RWPE1 (cell line): Measurements from ENCODE around the gene EHD4.

Source experiments
- CTCF ChIA-PET: fragments of 350-600 bp; sonication (Branson Sonifier 250); formaldehyde crosslinking; extraction: SDS; loops from one replicate; lab custom pipeline; 2021; lab: Yijun Ruan, JAX
- POLR2A ChIA-PET: fragments of 400-600 bp; formaldehyde crosslinking; extraction: SDS; loops from one replicate; lab custom pipeline; 2020; ENCODE audit warnings: antibody characterized with exemption; ENCODE audit not compliant: low non-redundant PET; lab: Yijun Ruan, JAX
- DNase-seq: peaks from one replicate; pipeline ENCODE4 v3.0.0; 2012; ENCODE audit warnings: low spot score
- H3K27ac ChIP-seq: fragments of 450-650 bp; 2 replicates; pipeline ENCODE4 v1.5.1; 2017
- TF ChIP-seq, protein P1 (sequence below): fragments of 450-650 bp; conservative IDR thresholded peaks from 2 replicates; pipeline ENCODE4 v1.5.1; 2017; ENCODE audit warnings: low read depth, mild to moderate bottlenecking

EHD4 gene

DNA sequence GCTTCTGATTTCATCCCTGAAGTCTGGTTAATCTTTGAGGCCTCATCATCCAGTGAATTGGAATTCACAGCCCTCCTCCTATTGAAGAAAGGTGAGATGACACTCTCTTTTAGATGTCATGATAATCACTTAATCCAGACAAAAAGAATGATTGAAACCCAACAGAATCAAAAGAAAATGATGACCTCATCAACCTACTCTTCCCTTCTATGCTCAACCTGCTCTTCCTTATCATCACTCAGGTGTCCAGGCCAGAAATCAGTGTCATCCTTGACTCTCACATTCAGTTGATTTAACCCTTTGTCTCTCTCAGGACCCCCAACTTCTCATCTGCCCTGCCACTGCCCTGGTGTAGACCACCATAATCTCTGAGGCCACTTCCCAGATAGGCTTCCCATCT, 36.7 kb upstream of the EHD4 start:
- TF ChIP-seq, protein P1, sequence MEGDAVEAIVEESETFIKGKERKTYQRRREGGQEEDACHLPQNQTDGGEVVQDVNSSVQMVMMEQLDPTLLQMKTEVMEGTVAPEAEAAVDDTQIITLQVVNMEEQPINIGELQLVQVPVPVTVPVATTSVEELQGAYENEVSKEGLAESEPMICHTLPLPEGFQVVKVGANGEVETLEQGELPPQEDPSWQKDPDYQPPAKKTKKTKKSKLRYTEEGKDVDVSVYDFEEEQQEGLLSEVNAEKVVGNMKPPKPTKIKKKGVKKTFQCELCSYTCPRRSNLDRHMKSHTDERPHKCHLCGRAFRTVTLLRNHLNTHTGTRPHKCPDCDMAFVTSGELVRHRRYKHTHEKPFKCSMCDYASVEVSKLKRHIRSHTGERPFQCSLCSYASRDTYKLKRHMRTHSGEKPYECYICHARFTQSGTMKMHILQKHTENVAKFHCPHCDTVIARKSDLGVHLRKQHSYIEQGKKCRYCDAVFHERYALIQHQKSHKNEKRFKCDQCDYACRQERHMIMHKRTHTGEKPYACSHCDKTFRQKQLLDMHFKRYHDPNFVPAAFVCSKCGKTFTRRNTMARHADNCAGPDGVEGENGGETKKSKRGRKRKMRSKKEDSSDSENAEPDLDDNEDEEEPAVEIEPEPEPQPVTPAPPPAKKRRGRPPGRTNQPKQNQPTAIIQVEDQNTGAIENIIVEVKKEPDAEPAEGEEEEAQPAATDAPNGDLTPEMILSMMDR, result no peak
- ChIA-PET CTCF (interaction anchor here (0.6 kb wide), 1 partner anchor 75 kb away, joined by 3 read pairs; no protein-coding TSS in a partner anchor), POLR2A (no interaction called here)
- no peak overlapping the region for H3K27ac ChIP-seq
- DNase-seq, result no peak

DNA sequence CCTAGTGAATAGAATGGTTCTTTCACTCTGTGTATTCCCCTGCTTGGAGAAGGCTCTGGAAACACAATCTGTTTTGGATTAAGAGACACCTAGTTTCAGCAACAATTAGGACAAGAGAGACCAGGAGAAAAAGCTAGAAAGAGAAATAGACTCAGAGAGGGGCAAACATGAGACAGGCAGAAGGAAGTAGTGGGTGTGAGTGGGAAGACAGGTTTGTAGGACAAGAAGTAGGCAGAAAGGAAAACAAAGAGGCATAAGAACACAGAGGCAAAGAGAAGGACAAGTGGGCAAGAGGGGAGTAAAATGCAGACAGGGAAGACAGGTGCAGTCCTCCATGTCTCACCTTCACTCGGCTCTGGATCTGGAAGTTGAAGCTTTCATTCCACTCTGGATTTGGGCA, 35.0 kb upstream of the EHD4 start:
- POLR2A ChIA-PET, result no interaction called here
- no peak for DNase-seq
- CTCF ChIA-PET, result interaction anchor here (1.0 kb wide), 1 partner anchor 18 kb away, joined by 3 read pairs; no protein-coding TSS in a partner anchor
- TF ChIP-seq, protein P1, result no peak
- no peak overlapping the region for H3K27ac ChIP-seq

DNA sequence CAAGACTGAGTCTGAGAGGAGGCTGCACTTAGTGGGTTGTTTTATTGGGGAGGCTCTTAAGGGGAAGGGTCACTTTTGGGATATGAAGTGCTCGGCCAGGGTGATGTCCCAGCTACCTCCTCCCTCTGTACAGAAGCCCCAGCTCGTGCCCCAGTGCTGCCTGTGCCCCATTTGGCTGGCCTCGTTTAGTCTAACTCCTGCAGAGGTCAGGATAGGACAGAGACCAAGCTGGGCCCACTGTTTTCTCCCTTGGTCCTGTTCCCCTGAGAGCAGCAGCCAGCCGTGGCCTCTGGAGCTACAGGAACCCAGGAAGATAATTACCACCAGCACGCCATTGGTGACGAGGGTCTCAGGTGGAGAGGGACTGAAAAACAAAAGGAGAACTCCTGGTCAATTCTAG, 30.0 kb upstream of the EHD4 start:
- no peak overlapping the region for H3K27ac ChIP-seq
- ChIA-PET POLR2A (no interaction called here), CTCF (interaction anchor here (0.6 to 1.2 kb wide), 5 partner anchors 10 to 82 kb away, joined by 3 to 4 read pairs (median 3); no protein-coding TSS in a partner anchor)
- DNase-seq, result no peak
- TF ChIP-seq, protein P1, result no peak

DNA sequence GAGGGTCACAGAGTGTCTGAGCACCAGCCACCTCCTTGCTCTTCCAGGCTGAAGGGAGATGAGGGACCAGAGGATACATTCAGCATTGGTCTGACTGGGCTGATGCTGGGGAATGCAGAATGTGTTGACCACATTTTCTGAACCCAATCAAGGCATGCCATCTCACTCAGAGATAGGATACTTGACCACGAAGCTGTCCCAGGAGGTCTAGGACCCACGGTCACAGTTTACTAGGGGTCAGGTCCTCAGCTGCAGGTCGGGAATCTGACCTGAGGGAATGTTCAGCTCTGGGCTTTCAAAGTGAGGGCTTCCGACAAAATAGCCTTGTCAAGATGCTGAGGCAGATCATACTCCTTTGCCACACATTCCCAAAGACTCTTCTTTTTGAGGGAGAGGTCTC, 28.9 kb upstream of the EHD4 start:
- TF ChIP-seq, protein P1, result no peak
- no peak for DNase-seq
- ChIA-PET CTCF (interaction anchor here (0.6 to 1.2 kb wide), 3 partner anchors 15 to 50 kb away, joined by 3 to 4 read pairs (median 3); no protein-coding TSS in a partner anchor), POLR2A (no interaction called here)
- H3K27ac ChIP-seq, result no peak overlapping the region

DNA sequence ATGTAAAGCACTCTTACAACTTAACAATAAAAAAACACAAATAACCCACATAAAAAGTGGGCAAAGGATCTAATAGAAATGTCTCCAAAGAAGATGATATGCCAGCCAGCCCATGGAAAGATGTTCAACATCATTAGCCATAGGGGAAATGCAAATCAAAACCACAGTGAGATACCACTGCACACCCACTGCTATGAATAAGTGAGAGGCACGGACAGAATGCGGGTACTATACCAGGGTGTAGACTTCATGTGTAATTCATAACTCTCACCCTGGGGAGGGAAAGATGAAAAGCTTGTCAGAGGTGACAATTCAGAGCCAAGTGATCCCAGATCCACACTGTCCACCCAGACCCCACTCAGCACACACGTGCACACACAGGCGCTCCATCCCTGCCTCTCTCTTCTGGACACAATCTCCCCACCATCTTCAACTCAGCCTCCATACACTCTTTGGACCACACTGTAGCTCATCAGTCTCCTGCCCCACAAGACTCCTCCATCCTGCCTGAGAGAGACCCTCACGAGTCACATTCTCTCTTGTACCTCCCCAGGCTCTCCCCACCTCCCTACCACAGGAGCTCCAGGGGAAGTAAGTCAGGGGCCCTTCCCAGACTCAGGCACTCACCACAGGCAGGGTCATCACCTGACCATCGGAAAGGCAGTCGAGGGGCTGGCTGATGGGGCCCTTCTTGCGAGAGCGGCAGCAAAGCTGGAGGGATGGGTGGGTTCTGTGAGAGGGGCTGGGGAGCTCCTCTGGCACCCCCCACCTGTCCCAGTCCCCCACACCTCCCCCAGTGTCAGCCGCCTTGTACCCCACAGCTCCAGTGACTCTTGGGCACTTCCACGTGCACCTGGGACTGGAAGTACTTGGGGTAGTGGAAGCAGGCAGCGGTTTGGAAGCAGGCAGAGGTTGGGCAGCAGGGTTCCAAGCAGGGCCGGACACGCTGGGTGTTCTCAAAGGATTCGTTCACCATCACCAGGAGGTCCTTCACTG, 27.2 kb upstream of the EHD4 start:
- DNase-seq, result no peak
- ChIA-PET POLR2A (no interaction called here), CTCF (no interaction called here)
- TF ChIP-seq, protein P1, result no peak
- no peak overlapping the region for H3K27ac ChIP-seq

DNA sequence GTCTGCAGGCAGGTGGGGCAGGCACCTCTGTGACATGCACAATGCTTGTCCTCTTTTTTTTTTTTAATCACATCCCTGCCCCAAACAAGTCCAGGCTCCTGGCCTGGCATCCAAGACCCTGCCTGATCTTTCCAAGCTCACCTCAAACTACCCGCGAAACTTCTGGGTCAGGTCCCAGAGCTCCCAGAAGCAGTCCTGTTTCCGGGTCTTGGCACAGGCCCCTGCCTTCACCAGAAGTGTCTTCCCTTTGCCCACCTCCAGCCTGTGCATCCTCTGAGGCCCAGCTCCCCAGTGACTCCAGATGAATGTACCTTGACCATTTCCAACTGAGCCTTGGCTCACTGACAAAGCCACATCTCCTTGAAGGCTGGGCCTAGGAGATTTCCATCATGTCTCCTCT, 25.5 kb upstream of the EHD4 start:
- POLR2A ChIA-PET, result no interaction called here
- TF ChIP-seq, protein P1, result no peak
- no peak overlapping the region for H3K27ac ChIP-seq
- CTCF ChIA-PET, result interaction anchor here (0.7 to 1.0 kb wide), 2 partner anchors 50 to 1604 kb away, joined by 3 to 9 read pairs; no protein-coding TSS in a partner anchor
- DNase-seq, result no peak
